ENCODE results near the gene FYB1.
A peak's percentile ranks its signal among the peaks of the same experiment; 100 is the strongest.

The FYB1 gene

GRCh38 chr5:39092581-39093351 is 126.6 kb downstream of the FYB1 start:
- no peak overlapping the region for H3K4me3 ChIP-seq (ENCODE audit: low read depth, low read length)
- no peak for TF ChIP-seq CTCF (IDR thresholded peaks at IDR 0.05; ENCODE audit: low read depth, low read length)

- no peak for TF ChIP-seq CTCF (IDR thresholded peaks at IDR 0.05; ENCODE audit: low read depth, low read length)
- no peak overlapping the region for H3K4me3 ChIP-seq (ENCODE audit: low read depth, low read length)
Observed at GRCh38 chr5:39091940-39092580, 127.3 kb downstream of the FYB1 start.

- no peak for TF ChIP-seq CTCF (IDR thresholded peaks at IDR 0.05; ENCODE audit: low read depth, low read length)
- no peak overlapping the region for H3K4me3 ChIP-seq (ENCODE audit: low read depth, low read length)
Observed at GRCh38 chr5:39083968-39084367, 135.4 kb downstream of the FYB1 start.

- H3K4me3 ChIP-seq (ENCODE audit: low read depth, low read length), result no peak overlapping the region
- TF ChIP-seq CTCF (IDR thresholded peaks at IDR 0.05; ENCODE audit: low read depth, low read length), result no peak
Observed at GRCh38 chr5:39082995-39083394, 136.4 kb downstream of the FYB1 start.

GRCh38 chr5:39080597-39081204 is 138.7 kb downstream of the FYB1 start:
- peak; percentile 74 for TF ChIP-seq CTCF (IDR thresholded peaks at IDR 0.05; ENCODE audit: low read depth, low read length)
- H3K4me3 ChIP-seq (ENCODE audit: low read depth, low read length), result no peak overlapping the region

- no peak for TF ChIP-seq CTCF (IDR thresholded peaks at IDR 0.05; ENCODE audit: low read depth, low read length)
- no peak overlapping the region for H3K4me3 ChIP-seq (ENCODE audit: low read depth, low read length)
Observed at GRCh38 chr5:39080168-39080567, 139.2 kb downstream of the FYB1 start.

GRCh38 chr5:39079147-39079546 is 140.2 kb downstream of the FYB1 start:
- no peak overlapping the region for H3K4me3 ChIP-seq (ENCODE audit: low read depth, low read length)
- no peak for TF ChIP-seq CTCF (IDR thresholded peaks at IDR 0.05; ENCODE audit: low read depth, low read length)

All from WI38 (cell line).